ENCODE results near the gene TSC22D2. TPM values are rescaled to one million over a fixed set of nuclear protein-coding genes. Genes with fewer than 3 reads are reported as not detected.

TSC22D2 gene
- total and polyA plus RNA-seq, 8 donors: 7.1 to 32.2 (median 17.9) TPM

- intact Hi-C loops (cut with DNase I; ENCODE audit: low total_unique reads): no loop called here
- no peaks in the 10 kb centered on the region for H3K27me3 ChIP-seq
- H3K4me3 ChIP-seq: no peak overlapping the region
- WGBS, 5 donors: 88 to 100% (median 96%) methylated on average over 1 of the region's 1 CpG
- peaks cover 0 to 20% (median 10%) of the 10 kb centered on the region in 4 donors for H3K4me1 ChIP-seq
- no peak for DNase-seq
- no peaks in the 10 kb centered on the region for H3K9me3 ChIP-seq
- no peak overlapping the region for H3K27ac ChIP-seq
- peaks cover 6 to 34% (median 24%) of the 10 kb centered on the region in 4 donors for H3K36me3 ChIP-seq
- no peak for TF ChIP-seq POLR2A (IDR thresholded peaks at IDR 0.05)
- TF ChIP-seq POLR2AphosphoS5 (IDR thresholded peaks at IDR 0.05): no peak
- no peak for TF ChIP-seq EP300 (IDR thresholded peaks at IDR 0.05)
- no peak for TF ChIP-seq CTCF (IDR thresholded peaks at IDR 0.05)
Observed at GRCh38 chr3:150462108-150462507, 54.0 kb downstream of the TSC22D2 start.

DNA sequence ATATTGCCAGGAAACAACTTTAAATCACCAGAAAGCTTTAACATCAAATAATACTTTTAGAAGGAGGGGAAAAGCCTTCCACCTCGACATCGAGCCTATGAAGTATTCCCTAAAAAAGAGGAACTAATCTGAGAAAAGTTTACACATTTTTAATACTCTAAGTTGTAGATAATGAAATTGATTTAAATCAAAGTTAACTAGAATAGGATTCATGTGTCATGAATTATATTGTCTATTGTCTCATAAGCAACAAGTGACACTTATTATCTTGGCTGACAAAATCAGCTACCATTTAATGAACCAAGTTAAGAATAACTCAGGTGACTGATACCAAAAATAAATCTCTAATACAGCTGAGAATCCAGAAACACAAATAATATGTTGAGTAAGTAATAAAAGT, 56.6 kb downstream of the TSC22D2 start:
- no peak overlapping the region for H3K4me3 ChIP-seq

DNA sequence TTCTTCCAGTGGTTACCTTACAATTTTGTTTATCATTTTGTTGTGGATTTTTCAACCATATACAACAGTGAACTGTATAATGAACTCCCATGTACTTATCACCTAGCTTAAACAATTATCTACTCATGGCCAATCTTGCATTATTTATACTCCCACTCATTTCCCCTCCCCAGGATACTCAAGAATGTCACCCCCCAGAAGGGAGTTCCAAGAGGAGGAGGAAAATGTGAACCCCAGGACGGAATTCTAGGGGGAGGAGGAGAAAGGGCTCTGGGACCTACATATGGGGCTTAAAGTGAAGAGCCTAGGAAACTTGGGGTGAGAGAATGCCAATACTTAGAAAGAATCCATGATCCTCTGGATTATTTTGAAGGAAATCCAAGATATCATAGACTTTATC, 59.3 kb downstream of the TSC22D2 start:
- WGBS, 5 donors: 63 to 85% (median 76%) methylated on average over 1 of the region's 1 CpG
- TF ChIP-seq POLR2A (IDR thresholded peaks at IDR 0.05) (no peak), CTCF (IDR thresholded peaks at IDR 0.05) (no peak), POLR2AphosphoS5 (IDR thresholded peaks at IDR 0.05) (no peak), EP300 (IDR thresholded peaks at IDR 0.05) (no peak)

More for the DNA sequence above, 56.6 kb downstream of the TSC22D2 start:
- WGBS, 5 donors: 88 to 96% (median 90%) methylated on average over 2 of the region's 2 CpGs
- Histone ChIP-seq H3K9me3 (no peaks in the 10 kb centered on the region), H3K27ac (no peak overlapping the region), H3K36me3 (peaks cover 0 to 9% (median 3%) of the 10 kb centered on the region in 4 donors), H3K4me1 (peaks cover 0 to 27% (median 10%) of the 10 kb centered on the region in 4 donors), H3K27me3 (no peaks in the 10 kb centered on the region)
- no peak for TF ChIP-seq POLR2A (IDR thresholded peaks at IDR 0.05)
- no peak for DNase-seq
- intact Hi-C loops (cut with DNase I; ENCODE audit: low total_unique reads): no loop called here

GRCh38 chr3:150469031-150469930, 61.2 kb downstream of the TSC22D2 start:
- intact Hi-C loops (cut with DNase I; ENCODE audit: low total_unique reads): no loop called here
- no peaks in the 10 kb centered on the region for H3K27me3 ChIP-seq
- 86 to 96% (median 92%) methylated on average over 15 of the region's 15 CpGs for WGBS, 5 donors
- DNase-seq: peak in 1 of 2 donors; percentile 70
- H3K9me3 ChIP-seq: no peaks in the 10 kb centered on the region
- H3K36me3 ChIP-seq: no peaks in the 10 kb centered on the region
- TF ChIP-seq POLR2AphosphoS5 (IDR thresholded peaks at IDR 0.05): peak in 1 of 3 donors; percentile 40
- TF ChIP-seq POLR2A (IDR thresholded peaks at IDR 0.05): no peak
- TF ChIP-seq EP300 (IDR thresholded peaks at IDR 0.05): no peak
- H3K4me3 ChIP-seq: no peak overlapping the region
- H3K27ac ChIP-seq: peak overlapping the region in 4 of 5 donors; percentile 18 to 62 (median 32)
- peaks cover 0 to 9% (median 0%) of the 10 kb centered on the region in 4 donors for H3K4me1 ChIP-seq

More for the DNA sequence above, 59.3 kb downstream of the TSC22D2 start:
- Histone ChIP-seq H3K27ac (no peak overlapping the region), H3K9me3 (no peaks in the 10 kb centered on the region), H3K27me3 (no peaks in the 10 kb centered on the region), H3K4me3 (no peak overlapping the region), H3K4me1 (peaks cover 0 to 9% (median 0%) of the 10 kb centered on the region in 4 donors), H3K36me3 (no peaks in the 10 kb centered on the region)
- intact Hi-C loops (cut with DNase I; ENCODE audit: low total_unique reads): no loop called here
- no peak for DNase-seq

- WGBS, 5 donors: 74 to 83% (median 79%) methylated on average over 7 of the region's 7 CpGs
- H3K27ac ChIP-seq: peak overlapping the region in 4 of 5 donors; percentile 18 to 62 (median 32)
- intact Hi-C loops (cut with DNase I; ENCODE audit: low total_unique reads): no loop called here
- TF ChIP-seq POLR2A (IDR thresholded peaks at IDR 0.05) (no peak), CTCF (IDR thresholded peaks at IDR 0.05) (no peak), EP300 (IDR thresholded peaks at IDR 0.05) (no peak), POLR2AphosphoS5 (IDR thresholded peaks at IDR 0.05) (no peak)
- H3K9me3 ChIP-seq: no peaks in the 10 kb centered on the region
- H3K27me3 ChIP-seq: no peaks in the 10 kb centered on the region
- peak in 1 of 2 donors; percentile 47 for DNase-seq
- no peaks in the 10 kb centered on the region for H3K36me3 ChIP-seq
- H3K4me1 ChIP-seq: peaks cover 0 to 9% (median 0%) of the 10 kb centered on the region in 4 donors
- no peak overlapping the region for H3K4me3 ChIP-seq
Observed at GRCh38 chr3:150469931-150470740, 62.0 kb downstream of the TSC22D2 start.

All from stomach (tissue), 9 donors.